ENCODE data around the gene L3MBTL4.

Gene L3MBTL4

GRCh38 chr18:6044773-6045172 is 369.9 kb downstream of the L3MBTL4 start:
- peak; percentile 21 for DNase-seq (ENCODE audit: low read depth)
- no peak overlapping the region for H3K4me3 ChIP-seq (replicated peaks; ENCODE audit: low read depth, low read length)
- TF ChIP-seq CTCF (IDR thresholded peaks at IDR 0.05; ENCODE audit: low read length, missing control alignments): peak; percentile 22

- no peak overlapping the region for H3K4me3 ChIP-seq (replicated peaks; ENCODE audit: low read depth, low read length)
- TF ChIP-seq CTCF (IDR thresholded peaks at IDR 0.05; ENCODE audit: low read length, missing control alignments): no peak
- no peak for DNase-seq (ENCODE audit: low read depth)
Measured at GRCh38 chr18:6044319-6044718, 370.4 kb downstream of the L3MBTL4 start.

GRCh38 chr18:6039055-6039454 is 375.7 kb downstream of the L3MBTL4 start:
- DNase-seq (ENCODE audit: low read depth): peak; percentile 3
- no peak overlapping the region for H3K4me3 ChIP-seq (replicated peaks; ENCODE audit: low read depth, low read length)
- no peak for TF ChIP-seq CTCF (IDR thresholded peaks at IDR 0.05; ENCODE audit: low read length, missing control alignments)

- no peak for TF ChIP-seq CTCF (IDR thresholded peaks at IDR 0.05; ENCODE audit: low read length, missing control alignments)
- no peak for DNase-seq (ENCODE audit: low read depth)
- H3K4me3 ChIP-seq (replicated peaks; ENCODE audit: low read depth, low read length): no peak overlapping the region
Measured at GRCh38 chr18:6031442-6031841, 383.3 kb downstream of the L3MBTL4 start.

- no peak for DNase-seq (ENCODE audit: low read depth)
- no peak for TF ChIP-seq CTCF (IDR thresholded peaks at IDR 0.05; ENCODE audit: low read length, missing control alignments)
- H3K4me3 ChIP-seq (replicated peaks; ENCODE audit: low read depth, low read length): no peak overlapping the region
Measured at GRCh38 chr18:6031002-6031401, 383.7 kb downstream of the L3MBTL4 start.

GRCh38 chr18:6024745-6025248 is 389.9 kb downstream of the L3MBTL4 start:
- no peak overlapping the region for H3K4me3 ChIP-seq (replicated peaks; ENCODE audit: low read depth, low read length)
- no peak for DNase-seq (ENCODE audit: low read depth)
- TF ChIP-seq CTCF (IDR thresholded peaks at IDR 0.05; ENCODE audit: low read length, missing control alignments): no peak

GRCh38 chr18:6023551-6023950 is 391.2 kb downstream of the L3MBTL4 start:
- no peak overlapping the region for H3K4me3 ChIP-seq (replicated peaks; ENCODE audit: low read depth, low read length)
- DNase-seq (ENCODE audit: low read depth): no peak
- no peak for TF ChIP-seq CTCF (IDR thresholded peaks at IDR 0.05; ENCODE audit: low read length, missing control alignments)
